Measurements from ENCODE around the gene NFATC2.

DNA sequence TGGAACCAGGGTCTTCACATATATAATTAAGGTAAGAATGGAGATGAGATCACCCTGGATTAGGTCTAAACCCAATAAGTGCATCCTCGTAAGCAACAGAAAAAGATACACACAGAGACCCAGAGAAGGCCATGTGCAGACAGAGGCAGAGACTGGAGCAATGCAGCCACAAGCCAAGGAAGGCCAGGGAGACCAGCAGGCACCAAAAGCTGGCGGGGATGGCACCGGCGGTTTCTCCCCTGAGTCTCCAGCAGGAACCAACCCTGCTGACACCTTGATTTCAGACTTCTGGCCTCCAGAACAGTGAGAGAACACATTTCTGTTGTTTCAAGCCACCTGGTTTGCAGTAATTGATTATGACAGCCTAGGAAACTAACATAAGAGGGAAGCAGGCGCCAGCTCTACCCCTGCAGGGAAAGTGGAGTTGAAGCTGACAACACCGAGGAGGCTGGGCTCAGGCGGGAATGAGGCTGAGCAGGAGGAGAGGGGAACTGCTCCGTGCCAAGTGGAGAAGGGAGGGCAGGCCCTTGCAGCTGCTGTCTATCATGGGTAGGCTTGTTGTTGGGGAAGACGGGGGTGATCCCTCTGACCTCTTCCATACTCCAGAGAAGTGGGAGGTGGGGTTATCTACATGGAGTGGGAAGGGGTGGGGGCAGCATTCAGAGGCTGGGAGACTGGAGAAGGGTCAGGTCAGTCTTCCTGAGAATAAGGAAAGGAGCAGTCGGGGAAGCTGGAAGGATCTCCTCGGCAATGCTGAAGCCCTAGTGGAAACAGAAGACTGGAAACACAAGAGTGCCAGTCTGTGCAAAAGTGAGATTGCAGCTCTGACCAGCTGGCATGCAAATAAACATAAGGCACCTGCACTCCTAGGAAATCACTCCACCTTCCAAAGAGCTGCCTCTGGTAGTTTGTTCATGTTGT, 72.7 kb downstream of the NFATC2 start:
- TF ChIP-seq, protein P1, sequence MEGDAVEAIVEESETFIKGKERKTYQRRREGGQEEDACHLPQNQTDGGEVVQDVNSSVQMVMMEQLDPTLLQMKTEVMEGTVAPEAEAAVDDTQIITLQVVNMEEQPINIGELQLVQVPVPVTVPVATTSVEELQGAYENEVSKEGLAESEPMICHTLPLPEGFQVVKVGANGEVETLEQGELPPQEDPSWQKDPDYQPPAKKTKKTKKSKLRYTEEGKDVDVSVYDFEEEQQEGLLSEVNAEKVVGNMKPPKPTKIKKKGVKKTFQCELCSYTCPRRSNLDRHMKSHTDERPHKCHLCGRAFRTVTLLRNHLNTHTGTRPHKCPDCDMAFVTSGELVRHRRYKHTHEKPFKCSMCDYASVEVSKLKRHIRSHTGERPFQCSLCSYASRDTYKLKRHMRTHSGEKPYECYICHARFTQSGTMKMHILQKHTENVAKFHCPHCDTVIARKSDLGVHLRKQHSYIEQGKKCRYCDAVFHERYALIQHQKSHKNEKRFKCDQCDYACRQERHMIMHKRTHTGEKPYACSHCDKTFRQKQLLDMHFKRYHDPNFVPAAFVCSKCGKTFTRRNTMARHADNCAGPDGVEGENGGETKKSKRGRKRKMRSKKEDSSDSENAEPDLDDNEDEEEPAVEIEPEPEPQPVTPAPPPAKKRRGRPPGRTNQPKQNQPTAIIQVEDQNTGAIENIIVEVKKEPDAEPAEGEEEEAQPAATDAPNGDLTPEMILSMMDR (conservative IDR thresholded peaks at IDR 0.05 in 1 of 2, IDR thresholded peaks at IDR 0.05 in 1 of 2; ENCODE audit: extremely low read depth in 1 of 2, insufficient read depth in 1 of 2, low read depth in 1 of 2, low read length in 2 of 2): no peak
- no peak for TF ChIP-seq EZH2 (IDR thresholded peaks at IDR 0.05; ENCODE audit: borderline replicate concordance, low read length)

Data from mammary epithelial cell (primary cell).